ENCODE measurements around the gene CENPP. TPM values are rescaled to one million over a fixed set of nuclear protein-coding genes. Genes with fewer than 3 reads are reported as not detected.

Gene CENPP
- total RNA-seq, 1 donor from 2014 or later, result 5.4 TPM

DNA sequence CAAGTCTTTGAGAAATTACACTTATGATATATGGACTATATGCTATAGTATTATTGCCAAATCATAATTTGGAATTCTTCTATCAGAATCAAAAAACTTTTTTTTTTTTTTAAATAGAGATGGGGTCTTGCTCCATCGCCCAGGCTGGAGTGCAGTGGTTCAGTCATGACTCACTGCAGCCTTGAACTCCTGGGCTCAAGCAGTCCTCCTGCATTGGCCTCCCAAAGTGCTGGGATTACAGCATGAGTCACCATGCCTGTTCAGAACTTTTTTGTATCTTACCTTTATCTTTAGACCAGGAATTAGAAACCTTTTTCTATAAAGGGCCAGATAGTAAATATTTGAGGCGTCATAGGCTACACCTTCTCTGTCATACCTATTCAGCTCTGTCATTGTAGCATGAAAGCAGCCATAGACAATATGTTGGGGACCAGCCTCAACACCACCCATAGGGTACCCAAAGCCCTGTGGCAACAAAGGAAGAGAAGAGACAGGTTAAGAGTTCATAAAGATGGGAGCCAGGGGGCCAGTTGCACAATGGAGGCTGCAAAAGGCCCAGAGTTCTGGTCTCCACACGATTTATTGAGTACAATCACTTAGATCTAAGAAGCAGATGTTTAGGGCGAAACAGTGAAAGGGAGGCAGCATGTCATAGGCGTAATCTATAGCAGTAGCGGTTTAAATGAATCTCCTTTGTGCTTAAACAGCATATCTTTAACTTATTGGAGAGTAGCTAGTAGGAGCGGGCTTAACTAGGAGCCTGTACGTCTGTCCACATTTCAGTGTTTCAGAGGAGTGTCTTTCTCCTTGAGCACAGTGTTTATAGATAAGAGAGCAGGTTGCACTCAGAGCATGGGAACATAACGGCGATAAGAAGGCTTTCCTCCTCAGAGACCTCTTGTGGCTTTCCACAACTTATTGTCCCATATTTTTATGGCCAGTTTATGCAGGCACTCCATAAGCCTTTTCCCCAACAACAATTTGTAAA lies 197.5 kb downstream of the CENPP start:
- peaks cover 14% of the 10 kb centered on the region for H3K4me1 ChIP-seq
- no peaks in the 10 kb centered on the region for H3K9me3 ChIP-seq (replicated peaks)
- H3K27ac ChIP-seq (replicated peaks), result peak overlapping the region; percentile 10
- H3K36me3 ChIP-seq, result no peaks in the 10 kb centered on the region
- intact Hi-C loops (cut with micrococcal nuclease), result no loop called here
- DNase-seq, result no peak
- H3K4me3 ChIP-seq, result no peak overlapping the region
- TF ChIP-seq, protein P1, sequence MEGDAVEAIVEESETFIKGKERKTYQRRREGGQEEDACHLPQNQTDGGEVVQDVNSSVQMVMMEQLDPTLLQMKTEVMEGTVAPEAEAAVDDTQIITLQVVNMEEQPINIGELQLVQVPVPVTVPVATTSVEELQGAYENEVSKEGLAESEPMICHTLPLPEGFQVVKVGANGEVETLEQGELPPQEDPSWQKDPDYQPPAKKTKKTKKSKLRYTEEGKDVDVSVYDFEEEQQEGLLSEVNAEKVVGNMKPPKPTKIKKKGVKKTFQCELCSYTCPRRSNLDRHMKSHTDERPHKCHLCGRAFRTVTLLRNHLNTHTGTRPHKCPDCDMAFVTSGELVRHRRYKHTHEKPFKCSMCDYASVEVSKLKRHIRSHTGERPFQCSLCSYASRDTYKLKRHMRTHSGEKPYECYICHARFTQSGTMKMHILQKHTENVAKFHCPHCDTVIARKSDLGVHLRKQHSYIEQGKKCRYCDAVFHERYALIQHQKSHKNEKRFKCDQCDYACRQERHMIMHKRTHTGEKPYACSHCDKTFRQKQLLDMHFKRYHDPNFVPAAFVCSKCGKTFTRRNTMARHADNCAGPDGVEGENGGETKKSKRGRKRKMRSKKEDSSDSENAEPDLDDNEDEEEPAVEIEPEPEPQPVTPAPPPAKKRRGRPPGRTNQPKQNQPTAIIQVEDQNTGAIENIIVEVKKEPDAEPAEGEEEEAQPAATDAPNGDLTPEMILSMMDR (IDR thresholded peaks at IDR 0.05; ENCODE audit: borderline replicate concordance), result no peak
- no peaks in the 10 kb centered on the region for H3K27me3 ChIP-seq (ENCODE audit: low read depth)

DNA sequence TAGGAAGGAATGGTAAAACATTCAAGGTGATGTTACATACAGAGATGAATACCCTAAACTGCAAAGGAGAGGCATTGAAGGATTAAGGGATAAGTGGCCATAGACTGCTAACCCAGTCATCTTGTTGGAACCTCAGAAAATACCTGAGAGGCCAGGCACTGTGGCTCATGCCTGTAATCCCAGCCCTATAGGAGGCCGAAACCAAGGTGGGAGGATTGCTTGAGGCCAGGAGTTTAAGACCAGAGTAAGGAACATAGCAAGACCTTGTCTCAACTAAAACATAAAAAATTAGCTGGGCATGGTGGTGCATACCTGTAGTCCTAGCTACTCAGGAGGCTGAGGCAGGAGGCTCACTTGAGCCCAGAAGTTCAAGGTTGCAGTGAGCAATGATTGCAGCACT lies 199.1 kb downstream of the CENPP start:
- H3K27me3 ChIP-seq (ENCODE audit: low read depth), result no peaks in the 10 kb centered on the region
- no peak for DNase-seq
- TF ChIP-seq, protein P1 (IDR thresholded peaks at IDR 0.05; ENCODE audit: borderline replicate concordance), result no peak
- peaks cover 14% of the 10 kb centered on the region for H3K4me1 ChIP-seq
- H3K4me3 ChIP-seq, result no peak overlapping the region
- H3K9me3 ChIP-seq (replicated peaks), result peaks cover 5% of the 10 kb centered on the region
- H3K27ac ChIP-seq (replicated peaks), result no peak overlapping the region
- intact Hi-C loops (cut with micrococcal nuclease), result no loop called here
- H3K36me3 ChIP-seq, result no peaks in the 10 kb centered on the region

DNA sequence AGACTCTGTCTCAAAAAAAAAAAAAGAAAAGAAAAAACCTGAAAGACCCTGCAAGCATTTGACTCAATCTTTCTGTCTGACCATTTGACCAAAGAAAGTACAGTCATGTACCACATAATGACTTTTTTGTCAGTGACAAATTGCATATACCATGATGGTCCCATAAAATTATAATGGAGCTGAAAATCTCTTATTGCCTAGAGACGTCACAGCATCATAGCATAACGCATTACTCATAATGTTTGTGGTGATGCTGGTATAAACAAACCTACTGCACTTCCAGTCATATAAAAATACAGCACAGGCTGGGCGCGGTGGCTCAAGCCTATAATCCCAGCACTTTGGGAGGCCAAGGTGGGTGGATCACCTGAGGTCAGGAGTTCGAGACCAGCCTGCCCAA lies 199.6 kb downstream of the CENPP start:
- Histone ChIP-seq H3K4me3 (no peak overlapping the region), H3K4me1 (peaks cover 14% of the 10 kb centered on the region), H3K36me3 (no peaks in the 10 kb centered on the region), H3K9me3 (replicated peaks) (peaks cover 9% of the 10 kb centered on the region), H3K27ac (replicated peaks) (no peak overlapping the region), H3K27me3 (ENCODE audit: low read depth) (no peaks in the 10 kb centered on the region)
- intact Hi-C loops (cut with micrococcal nuclease), result no loop called here
- DNase-seq, result no peak
- TF ChIP-seq, protein P1 (IDR thresholded peaks at IDR 0.05; ENCODE audit: borderline replicate concordance), result no peak

DNA sequence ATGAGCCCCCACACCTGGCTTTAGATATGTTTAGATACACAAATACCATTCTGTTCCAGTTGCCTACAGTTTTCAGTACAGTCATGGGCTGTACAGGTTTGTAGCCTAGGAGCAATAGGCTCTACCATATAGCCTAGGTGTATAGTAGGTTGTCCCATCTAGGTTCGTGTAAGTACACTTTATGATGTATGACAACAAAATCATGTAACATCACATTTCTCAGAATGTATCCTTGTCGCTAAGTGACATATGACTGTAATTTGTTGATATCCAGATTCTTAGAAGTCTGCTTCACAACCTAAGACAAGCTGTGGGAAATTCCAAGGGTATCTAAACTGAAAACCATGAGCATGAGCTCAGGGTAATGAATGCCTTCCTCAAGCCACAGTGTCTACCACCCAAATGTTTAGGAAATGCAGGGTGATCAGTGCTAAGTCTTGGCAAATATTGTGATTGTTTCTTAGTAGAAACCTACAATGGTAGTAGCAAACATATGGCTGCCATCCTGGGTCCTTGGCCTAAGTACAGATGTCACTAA lies 201.6 kb downstream of the CENPP start:
- intact Hi-C loops (cut with micrococcal nuclease), result no loop called here
- TF ChIP-seq, protein P1 (IDR thresholded peaks at IDR 0.05; ENCODE audit: borderline replicate concordance), result no peak
- H3K27ac ChIP-seq (replicated peaks), result peak overlapping the region; percentile 80

DNA sequence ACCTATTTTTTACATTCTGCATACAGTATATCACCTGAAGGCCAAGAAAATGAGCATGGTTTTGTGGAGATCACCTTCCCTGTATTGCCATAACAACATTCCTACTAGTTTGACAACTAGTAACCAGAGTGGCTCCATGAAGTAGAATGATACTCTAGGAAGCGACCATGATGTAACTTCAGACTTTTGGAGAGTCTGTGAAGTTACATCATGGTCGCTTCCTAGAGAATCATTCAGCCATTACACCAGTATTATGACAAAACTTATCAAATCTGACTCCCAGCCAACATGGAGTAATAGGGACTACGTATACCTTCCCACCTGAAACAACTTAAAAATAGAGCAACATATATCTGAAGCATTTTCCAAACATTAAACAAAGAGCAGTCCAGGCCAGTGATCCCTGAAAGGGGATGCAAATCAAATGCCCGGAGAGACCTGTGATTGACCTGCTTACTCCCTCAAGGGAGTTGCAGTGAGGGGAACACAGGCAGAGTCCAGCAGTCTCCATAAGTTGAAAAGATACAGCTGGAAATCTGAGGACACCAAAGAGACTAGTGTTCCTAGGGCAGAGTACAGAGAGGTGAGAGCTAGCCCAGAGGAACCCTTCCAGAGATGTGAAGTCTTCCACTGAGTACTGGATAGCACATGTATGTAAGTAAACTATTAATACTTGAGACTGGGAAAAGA lies 202.2 kb downstream of the CENPP start:
- no peak overlapping the region for H3K4me3 ChIP-seq
- no peak for DNase-seq
- H3K9me3 ChIP-seq (replicated peaks), result peaks cover 35% of the 10 kb centered on the region
- H3K27me3 ChIP-seq (ENCODE audit: low read depth), result no peaks in the 10 kb centered on the region
- intact Hi-C loops (cut with micrococcal nuclease), result no loop called here
- no peaks in the 10 kb centered on the region for H3K36me3 ChIP-seq
- peak overlapping the region; percentile 80 for H3K27ac ChIP-seq (replicated peaks)
- TF ChIP-seq, protein P1 (IDR thresholded peaks at IDR 0.05; ENCODE audit: borderline replicate concordance), result no peak
- peaks cover 13% of the 10 kb centered on the region for H3K4me1 ChIP-seq

More for the DNA sequence above, 201.6 kb downstream of the CENPP start:
- Histone ChIP-seq H3K27me3 (ENCODE audit: low read depth) (no peaks in the 10 kb centered on the region), H3K4me1 (peaks cover 14% of the 10 kb centered on the region), H3K4me3 (no peak overlapping the region), H3K9me3 (replicated peaks) (peaks cover 29% of the 10 kb centered on the region), H3K36me3 (no peaks in the 10 kb centered on the region)
- DNase-seq, result no peak

All from left ventricle myocardium inferior (tissue), 1 donor.